Stimulated activated CD4-positive, alpha-beta T cell treated with anti-CD3 and anti-CD28 coated beads, Interleukin-12 subunit alpha, Interleukin-12 subunit beta, amount 100 ng/mL, for 24 hours (primary cell): Measurements from ENCODE around the gene PEF1.
"Not testable (repeated sequence)": the region's sequence is repeated elsewhere in the genome, so short reads cannot be mapped to it uniquely, and the experiment has no call there.

Experiments used
- DNase-seq, 2 experiments: peaks; one replicate each; pipeline ENCODE4 v3.0.0-alpha.2; 2020; ENCODE audit warnings: low read depth in 2 of 2

Gene PEF1

DNA sequence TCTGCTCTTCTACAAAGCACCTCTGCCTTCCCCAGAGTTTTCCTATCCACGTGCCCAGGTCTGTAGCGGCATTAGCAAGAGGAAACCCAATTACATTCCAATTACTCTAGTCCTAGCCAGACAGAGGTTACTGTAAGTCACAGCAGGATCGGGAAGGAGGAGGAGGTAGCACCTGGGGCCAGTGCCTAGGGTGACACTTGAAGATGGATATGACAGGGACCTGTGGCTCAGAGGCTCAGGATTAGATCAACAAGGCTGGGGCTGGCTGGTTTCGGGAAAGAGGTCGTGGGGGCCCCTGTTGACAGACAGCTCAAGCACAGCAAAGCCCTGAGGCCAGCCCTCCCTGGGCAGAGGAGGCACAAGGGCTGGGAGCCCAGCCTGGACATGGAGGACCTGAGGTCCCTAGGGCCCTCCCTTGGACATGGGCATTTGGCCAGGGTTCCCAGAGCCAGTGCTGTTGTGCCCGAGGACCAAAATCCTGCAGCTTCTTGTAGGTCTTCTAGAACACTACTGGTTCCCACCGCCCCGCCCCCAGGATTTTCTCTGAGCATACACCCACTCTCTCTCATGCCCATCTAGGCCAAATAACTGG lies 30.2 kb downstream of the PEF1 start:
- DNase-seq: no peak

DNA sequence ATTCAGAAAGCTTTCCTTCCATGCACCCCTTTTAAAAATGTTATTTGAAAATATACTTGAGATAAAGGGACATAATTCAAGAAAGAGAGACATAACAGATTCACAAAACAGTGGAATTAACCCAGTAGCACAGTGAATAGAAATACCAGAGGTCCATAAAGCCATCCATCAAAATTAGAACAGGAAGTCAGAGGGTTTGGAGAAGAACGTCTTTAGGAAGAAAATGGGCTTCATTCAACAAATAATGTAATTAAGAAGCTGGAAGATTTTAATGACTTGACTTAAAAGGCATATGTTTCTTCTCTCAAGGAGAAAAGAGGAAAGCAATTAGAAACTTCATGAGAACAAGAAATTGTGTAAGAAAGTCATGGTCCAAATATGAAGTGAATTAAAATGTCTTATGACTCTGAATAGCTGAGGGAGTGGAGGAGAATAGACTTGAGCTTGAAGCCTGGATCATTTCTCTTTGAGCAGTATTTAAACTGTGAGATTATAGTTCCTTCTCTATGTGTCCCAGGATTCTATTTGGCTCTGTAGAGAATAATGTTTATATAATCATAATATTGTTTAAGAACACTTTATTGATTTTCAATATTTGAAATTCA lies 35.1 kb downstream of the PEF1 start:
- DNase-seq: no peak

DNA sequence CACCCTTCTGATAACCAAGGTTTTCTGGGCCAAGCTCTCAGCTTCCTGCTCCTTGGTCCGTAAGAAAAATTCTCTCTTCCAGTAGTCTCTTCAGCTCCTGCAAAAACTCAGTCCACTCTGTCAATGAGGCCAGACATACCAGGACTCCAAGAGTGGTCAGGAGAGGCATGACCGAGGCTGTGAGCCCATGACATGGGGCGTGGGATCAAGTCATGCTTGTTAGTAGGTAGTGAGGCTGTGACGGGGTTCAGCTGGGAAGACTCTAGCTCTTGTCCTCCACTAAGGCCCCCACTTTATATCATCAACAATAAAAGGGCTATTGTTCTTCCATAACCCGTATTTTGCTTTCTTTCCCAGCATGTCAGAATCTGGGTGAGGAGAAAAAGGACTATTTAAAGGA lies 37.3 kb downstream of the PEF1 start:
- DNase-seq: no peak

DNA sequence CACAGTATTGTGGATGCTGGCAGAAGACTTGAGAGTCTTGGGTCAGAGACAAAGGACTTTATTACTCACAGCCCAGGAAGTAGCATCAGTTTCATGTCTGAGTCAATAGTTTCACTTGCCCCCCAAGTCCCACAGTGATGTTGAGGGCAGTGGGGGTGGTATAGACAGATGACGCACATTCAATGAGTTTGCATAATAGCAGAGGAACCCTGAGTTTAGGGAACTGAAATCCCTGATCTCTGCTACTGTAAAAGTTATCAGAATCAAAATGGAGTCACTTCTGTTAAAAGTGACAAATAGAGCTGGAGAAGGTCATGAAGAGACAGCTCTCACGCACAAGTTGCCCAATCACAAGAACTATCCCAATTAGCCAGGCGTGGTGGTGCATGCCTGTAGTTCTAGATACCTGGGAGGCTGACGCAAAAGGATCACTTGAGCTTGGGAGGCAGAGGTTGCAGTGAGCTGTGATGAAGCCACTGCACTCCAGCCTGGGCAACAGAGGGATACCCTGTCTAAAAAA lies 38.7 kb downstream of the PEF1 start:
- DNase-seq: peak in 1 of 2 experiments; percentile 15

DNA sequence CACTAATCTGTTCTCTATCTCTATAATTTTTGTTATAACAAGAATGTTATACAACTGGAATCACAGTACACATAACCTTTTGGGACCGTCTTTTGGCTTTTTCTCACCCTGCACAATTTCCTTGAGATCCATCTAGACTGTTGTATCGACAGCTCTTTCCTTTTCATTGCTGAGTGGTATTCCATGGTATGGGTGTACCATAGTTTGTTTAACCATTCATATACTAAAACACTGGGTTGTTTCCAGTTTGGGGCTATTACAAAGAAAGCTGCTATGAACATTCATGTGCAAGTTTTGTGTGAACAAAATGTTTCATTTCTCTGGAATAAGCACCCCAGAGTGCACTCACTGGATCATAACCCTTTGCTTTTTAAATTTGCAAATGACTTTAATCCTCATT lies 42.6 kb downstream of the PEF1 start:
- DNase-seq: no peak

DNA sequence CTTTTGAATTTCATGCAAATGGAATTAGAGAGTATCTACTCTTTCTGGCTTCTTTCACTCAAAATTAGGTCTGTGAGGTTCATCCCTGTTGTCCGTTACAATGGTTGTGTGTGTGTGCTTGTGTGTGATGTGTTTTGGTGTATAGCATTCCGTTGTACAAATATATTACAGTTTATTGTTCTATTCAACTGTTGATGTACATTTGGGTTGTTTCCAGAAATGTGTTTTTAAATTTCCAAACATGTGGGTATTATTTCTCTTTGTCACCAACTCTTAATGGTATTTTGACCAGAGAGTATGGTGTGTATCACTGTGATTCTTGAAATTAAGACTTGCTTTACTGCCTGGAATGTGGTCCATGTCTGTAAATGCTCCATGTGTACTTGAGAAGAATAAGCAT lies 44.0 kb downstream of the PEF1 start:
- DNase-seq: no peak

DNA sequence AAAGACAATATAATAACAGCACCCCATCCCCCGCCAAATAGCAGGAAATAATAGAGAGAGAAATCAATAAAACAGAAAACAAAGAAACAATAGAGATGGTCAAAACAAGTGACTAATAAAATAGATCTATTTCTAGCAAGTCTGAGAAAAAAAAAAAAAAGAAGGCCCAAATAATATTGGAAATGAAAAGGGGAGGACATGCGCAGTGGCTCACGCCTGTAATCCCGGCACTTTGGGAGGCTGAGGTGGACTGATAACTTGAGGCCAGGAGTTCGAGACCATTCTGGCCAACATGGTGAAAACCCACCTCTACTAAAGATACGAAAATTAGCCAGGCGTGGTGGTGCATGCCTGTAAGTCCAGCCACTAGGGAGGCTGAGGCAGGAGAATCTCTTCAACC lies 45.7 kb downstream of the PEF1 start:
- no peak for DNase-seq

DNA sequence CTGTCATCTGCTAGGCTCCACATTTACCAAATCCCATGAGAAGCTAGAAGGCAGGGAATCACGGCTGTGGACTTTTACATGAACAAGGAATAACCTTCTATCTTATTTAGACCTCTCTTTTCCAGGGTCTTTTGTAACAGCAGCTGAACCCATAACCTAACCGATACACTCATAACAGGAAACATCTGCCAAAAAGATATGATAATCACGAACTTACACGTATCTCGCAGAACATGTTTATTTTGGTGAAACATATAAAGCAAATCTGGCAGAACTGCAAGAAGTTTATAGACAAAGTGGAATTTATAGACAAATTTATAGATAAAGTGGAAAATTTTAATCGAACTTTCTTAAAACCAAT lies 48.0 kb downstream of the PEF1 start:
- no peak for DNase-seq

DNA sequence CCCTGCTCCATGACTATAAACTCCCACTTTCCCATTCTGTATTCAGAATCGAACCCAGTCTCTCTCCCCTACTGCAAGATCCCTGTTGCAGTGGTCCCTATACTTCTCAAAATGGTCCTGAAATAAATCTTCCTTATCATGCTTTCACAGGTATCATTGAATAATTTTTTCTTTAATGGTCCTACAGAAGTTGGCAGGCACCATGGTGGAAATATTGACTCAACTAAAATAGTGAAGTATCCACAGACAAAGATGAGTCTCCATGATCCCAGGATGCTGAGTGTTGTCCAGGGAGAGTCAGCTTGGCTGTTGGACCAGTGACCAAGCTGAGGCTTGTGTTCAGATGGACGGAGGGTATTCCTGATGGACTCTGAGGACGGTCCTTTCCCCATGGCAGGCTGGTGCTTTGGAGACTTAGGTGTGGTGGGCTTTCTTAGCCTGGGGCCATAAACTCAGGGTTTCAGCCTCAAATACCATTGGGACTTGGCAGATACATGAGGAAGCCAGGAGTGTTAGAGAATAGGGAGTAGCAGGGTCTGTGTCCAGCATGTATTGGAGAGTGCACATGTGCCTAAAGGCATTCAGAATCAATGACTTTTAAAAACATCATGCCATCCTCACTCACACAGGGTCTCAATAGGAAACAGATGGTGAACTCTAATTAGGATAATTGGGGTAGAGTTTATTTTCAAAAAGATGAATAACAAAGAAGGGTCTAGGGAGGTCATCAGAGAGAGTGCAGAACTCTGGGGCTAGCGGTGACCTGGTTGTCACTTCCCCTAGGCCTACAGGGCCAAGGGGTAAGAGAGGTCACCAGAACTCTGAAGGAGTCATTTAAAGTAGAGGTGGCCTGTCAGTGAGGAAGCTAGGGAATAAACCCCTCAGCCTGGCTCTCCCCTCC lies 48.6 kb downstream of the PEF1 start:
- DNase-seq: no peak

DNA sequence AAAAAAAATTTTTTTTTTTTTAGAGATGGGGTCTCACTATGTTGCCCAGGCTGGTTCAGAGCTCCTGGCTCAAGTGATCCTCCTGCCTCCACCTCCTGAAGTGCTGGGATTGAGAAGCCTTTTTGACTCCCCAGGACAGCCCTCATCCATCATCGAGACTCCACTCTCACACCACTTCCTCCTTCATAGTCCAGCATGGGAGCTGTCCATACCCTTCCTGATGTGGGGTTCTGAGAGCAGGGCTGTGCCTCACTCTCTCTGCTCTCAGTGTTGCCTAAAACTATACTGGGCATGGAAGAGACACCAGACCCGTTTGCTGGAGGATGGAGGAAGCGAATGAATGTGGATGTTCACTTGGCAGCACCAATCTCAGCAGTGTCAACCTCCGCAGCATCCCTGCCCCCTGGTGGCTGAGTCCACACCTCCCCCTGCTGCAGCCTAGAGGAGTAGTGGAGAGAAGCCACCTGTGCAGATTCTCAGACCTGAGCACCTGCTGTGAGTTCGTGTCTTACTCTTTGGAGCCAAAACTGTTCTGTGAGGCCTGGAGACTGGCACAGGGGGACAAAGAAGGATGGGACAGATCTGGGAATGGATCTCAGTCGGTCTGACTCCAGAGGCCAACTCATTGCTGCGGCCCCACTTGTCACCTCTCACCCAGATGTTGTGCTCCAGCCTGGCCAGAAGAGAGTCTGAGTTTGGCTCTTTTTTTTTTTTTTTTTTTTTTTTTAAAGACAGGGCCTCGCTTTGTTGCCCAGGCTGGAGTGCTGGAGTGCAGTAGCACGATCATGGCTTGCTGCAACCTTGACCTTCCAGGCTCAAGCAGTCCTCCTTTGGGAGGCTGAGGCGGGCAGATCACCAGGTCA lies 50.7 kb downstream of the PEF1 start:
- peak; percentile 21 to 62 for DNase-seq

DNA sequence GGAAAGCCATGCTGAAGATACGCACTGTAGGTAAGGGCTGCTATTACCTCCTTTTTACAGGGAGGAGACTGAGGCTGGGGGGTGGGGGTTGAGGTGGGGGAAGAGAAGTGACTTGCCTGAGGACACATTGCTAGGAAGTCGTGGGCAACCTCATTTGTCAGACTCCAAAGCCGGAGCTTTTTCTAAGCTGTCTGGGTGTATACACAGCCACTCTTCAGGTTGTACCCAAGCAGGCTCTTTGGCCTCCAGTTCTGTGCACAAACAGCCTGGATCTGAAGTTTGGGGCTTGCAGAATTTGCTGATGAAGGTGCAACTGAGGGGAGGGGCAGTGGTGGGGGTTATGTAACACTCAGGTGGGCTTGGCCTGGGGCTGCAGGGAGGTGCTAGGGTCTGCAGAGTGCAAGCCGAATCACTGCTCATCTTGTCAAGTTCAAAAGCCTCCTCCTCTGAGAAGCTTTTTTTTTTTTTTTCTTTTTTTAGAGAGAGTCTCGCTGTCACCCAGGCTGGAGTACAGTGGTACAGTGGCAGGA lies 51.5 kb downstream of the PEF1 start:
- no peak for DNase-seq

DNA sequence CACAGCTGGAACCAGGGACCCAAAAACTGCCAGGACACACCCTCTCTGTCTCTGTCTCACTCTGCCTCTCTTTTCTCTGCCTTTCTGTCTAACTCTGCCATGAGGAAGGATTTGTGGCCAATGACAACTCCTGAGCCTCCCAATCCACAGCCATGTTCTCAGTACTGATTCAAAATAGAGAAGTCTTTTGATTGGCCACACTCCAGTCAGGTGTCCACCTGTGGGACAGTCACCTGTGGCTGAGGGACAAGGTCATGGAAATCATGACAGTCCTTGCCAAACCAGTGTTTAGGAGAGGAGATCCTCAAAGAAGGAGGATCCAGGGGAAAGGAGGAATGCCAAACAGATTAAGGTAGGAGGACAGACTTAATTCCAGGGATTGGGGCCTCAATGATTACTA lies 52.5 kb downstream of the PEF1 start:
- no peak for DNase-seq

DNA sequence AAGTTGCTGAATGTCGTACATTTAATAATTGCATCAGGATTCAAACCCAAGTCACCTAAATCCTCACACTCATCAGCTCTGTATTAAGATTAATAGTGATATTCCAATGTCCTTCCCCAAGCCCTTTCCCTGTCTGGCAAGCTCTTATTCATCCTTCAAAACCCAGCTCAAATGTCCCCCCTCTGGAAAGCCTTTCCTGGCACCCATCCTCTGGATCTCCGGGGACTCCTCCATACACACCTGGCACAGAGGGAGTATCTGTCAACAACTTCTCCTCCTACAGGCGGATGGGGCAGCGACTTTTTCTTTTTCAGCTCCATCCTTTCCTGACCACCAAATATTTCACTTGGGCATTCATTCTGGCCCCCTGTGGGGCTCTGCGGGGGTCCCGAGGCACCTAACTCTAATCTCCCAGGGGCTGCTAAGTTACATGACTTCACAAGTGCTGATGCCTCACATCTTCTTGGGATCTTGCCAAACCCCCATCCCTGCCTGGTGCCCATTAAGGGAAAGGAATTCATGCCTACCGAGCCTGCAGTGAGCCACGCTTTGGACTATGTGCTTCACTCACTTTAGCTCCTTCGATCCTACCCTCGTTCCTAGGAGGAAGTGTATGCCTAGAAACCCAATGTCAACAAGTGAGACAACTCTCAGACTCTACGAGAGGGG lies 53.1 kb downstream of the PEF1 start:
- DNase-seq: no peak

DNA sequence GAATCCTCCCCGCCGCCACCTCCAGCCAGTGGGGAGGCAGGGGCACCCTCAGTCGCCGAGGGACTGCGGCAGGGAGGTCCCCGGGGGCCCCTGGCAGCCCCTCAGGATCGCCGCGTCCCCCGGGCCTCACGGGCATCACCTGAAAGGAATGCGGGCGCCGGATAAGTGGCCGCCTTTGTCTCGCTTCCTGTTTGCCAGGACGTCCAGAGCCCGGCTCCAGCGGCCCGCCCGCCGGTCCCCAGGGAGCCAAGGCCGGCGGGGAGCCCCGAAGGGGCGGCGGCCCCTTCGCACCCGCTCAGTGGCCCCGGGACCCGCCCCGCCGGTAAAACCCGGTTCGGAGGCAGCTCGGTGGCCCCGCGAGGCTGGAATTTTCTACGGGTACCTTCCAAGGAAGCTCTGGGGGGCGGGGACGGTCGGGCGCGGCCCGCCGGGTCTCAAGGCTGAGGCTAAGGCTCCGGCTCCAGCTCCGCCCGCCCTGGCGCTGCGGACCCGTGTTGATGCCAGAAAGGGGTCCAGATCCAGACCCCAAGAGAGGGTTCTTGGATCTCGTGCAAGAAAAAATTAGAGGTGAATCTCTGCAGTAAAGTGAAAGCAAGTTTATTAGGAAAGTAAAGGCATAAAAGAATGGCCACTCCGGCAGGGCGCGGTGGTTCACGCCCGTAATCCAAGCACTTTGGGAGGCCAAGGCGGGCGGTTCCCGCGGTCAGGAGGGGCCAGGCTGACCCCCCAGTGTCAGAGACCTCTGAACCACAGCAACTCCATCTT lies 55.7 kb downstream of the PEF1 start:
- no peak for DNase-seq

DNA sequence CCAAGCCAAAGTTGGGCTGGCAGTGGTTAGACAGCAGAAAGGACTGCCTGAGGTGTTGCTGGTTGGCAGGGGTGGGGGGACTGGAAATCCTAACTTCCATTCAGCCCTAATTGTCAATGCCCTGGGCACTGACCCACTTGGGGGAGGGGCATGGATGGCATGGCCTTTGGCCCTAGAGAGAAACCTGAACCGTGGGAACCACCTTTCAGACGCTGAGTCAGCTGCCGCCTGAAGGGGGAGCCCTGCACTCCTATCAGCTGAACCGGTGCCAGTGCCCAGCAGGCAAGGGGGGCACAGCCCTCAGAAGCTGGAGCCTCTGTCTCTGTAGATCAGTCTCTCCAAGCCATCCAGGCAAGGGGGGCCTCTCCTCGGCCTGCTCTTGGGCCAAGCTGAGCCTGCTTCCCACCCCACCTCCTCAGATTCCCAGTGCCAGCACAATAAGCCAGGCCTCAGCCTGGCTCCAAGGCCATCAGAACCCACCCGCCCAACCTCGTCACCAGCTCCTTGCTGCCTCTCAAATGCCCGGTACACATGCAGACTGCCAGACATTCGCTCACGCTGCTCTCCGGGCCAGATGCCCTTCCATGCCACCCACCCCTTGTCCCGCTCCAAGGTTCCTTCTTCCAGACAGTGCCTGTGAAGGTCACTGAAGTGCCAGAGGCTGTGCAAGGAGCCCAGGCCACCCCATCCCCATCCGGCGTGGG lies 56.8 kb downstream of the PEF1 start:
- peak in 1 of 2 experiments; percentile 42 for DNase-seq

DNA sequence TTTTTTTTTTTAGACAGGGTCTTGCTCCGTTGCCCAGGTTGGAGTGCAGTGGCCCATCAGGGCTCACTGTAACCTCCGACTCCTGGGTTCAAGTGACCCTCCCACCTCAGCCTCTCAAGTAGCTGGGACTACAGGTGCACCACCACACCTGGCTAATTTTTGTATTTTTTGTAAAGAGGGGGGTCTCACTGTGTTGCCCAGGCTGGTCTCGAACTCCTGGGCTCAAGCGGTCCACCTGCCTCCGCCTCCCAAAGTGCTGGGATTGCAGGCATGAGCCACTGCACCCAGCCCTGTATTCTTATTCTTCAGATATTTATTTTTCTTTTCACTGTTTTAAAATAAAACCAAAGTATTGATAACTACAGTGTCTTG lies 57.4 kb downstream of the PEF1 start:
- DNase-seq: not testable (repeated sequence)

DNA sequence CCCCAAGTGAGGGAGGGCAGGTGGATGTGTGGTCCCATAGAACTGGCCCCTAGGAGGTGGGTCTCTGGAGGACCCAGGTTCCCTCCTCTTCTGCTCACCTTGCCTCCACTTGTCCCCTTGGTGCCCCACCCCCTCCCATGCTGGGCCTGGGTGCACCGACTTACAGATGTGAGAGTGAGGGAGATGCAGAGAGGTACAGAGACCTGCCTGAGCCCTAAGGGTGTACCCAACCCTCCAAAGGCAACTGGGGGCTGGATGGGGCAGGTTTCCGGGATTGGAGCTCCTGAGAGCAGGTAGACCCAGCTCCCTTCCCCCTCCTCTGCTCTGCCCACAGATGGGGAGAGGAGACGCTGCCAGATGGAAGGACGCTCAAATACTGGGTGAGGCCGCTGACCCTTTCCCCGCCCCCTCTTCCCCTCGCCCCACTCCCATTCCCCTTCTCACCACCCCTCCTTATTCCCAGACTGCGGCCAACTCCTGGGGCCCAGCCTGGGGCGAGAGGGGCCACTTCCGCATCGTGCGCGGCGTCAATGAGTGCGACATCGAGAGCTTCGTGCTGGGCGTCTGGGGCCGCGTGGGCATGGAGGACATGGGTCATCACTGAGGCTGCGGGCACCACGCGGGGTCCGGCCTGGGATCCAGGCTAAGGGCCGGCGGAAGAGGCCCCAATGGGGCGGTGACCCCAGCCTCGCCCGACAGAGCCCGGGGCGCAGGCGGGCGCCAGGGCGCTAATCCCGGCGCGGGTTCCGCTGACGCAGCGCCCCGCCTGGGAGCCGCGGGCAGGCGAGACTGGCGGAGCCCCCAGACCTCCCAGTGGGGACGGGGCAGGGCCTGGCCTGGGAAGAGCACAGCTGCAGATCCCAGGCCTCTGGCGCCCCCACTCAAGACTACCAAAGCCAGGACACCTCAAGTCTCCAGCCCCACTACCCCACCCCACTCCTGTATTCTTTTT lies 58.0 kb downstream of the PEF1 start:
- DNase-seq: no peak

DNA sequence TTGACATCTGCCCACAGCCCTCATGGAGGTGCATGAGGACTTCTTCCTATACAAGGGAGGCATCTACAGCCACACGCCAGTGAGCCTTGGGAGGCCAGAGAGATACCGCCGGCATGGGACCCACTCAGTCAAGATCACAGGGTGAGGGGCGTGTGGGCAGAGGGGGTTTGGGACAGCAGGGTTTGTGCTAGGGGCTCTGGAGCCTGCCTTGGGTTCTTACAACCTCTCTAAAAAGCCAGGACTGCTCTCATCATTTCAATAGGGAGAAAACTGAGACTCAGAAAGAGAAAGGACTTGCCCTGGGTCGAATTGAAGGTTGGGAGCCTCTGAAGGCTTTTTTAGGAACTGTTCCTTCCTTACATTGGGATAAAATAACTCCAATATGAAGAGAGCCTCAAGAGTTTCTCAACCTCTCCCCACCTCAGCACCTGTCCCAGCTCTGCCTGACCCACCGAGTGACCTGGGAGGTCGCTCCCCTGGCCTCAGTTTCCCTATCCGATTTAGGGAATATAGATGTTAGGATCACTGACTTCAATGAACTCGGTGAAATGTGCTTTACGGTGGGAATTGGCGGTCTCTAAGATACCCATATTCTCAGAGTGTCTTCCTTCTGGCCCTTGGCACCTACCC lies 58.8 kb downstream of the PEF1 start:
- no peak for DNase-seq
